Trophoblast cell (in vitro differentiated cells and primary cell): Measurements from ENCODE around the gene GAK.

Experiments used
- DNase-seq, 2 donors: peaks; one replicate each; pipeline ENCODE4 v3.0.0-alpha.2; 2016
- H2AFZ ChIP-seq: 2 replicates; pipeline ENCODE4 v1.6.1; 2013; ENCODE audit warnings: low read length, moderate library complexity, mild to moderate bottlenecking; ENCODE audit not compliant: insufficient read depth, poor library complexity
- H2AK5ac ChIP-seq: 2 replicates; pipeline ENCODE4 v1.6.1; 2013; ENCODE audit warnings: mild to moderate bottlenecking, low read length
- H2BK120ac ChIP-seq: 2 replicates; pipeline ENCODE4 v1.6.1; 2013; ENCODE audit warnings: low read length, mild to moderate bottlenecking, moderate library complexity; ENCODE audit not compliant: insufficient read depth, poor library complexity
- H2BK12ac ChIP-seq: 2 replicates; pipeline ENCODE4 v1.6.1; 2013; ENCODE audit warnings: mild to moderate bottlenecking, low read length, moderate library complexity
- H2BK5ac ChIP-seq: 2 replicates; pipeline ENCODE4 v1.6.1; 2013; ENCODE audit warnings: low read length, low read depth, moderate library complexity, mild to moderate bottlenecking; ENCODE audit not compliant: poor library complexity
- H3K14ac ChIP-seq: 2 replicates; pipeline ENCODE4 v1.6.1; 2013; ENCODE audit warnings: mild to moderate bottlenecking, low read length
- H3K18ac ChIP-seq: 2 replicates; pipeline ENCODE4 v1.6.1; 2013; ENCODE audit warnings: mild to moderate bottlenecking, low read length
- H3K23ac ChIP-seq: 2 replicates; pipeline ENCODE4 v1.6.1; 2013; ENCODE audit warnings: low read length
- H3K27ac ChIP-seq: 2 replicates; pipeline ENCODE4 v1.5.1; 2013; ENCODE audit warnings: low read depth, mild to moderate bottlenecking, inconsistent platforms, low read length, moderate library complexity
- H3K27me3 ChIP-seq: 2 replicates; pipeline ENCODE4 v1.6.1; 2013; ENCODE audit warnings: inconsistent platforms, mild to moderate bottlenecking, low read length, moderate library complexity; ENCODE audit not compliant: insufficient read depth
- H3K36me3 ChIP-seq, 2 experiments: 1 replicate in 1 of 2; 2 replicates in 1 of 2; pipeline ENCODE4 v1.6.1; 2013; ENCODE audit warnings: low read length in 2 of 2, mild to moderate bottlenecking in 2 of 2, moderate library complexity in 1 of 2; ENCODE audit not compliant: insufficient read depth in 2 of 2, control insufficient read depth in 1 of 2
- H3K4ac ChIP-seq: 2 replicates; pipeline ENCODE4 v1.6.1; 2013; ENCODE audit warnings: low read depth, mild to moderate bottlenecking, low read length, moderate library complexity
- H3K4me1 ChIP-seq, 2 experiments: 1 replicate in 1 of 2; 2 replicates in 1 of 2; pipeline ENCODE4 v1.6.1; 2013; ENCODE audit warnings: low read length in 2 of 2, mild to moderate bottlenecking in 2 of 2, moderate library complexity in 1 of 2; ENCODE audit not compliant: insufficient read depth in 2 of 2, control insufficient read depth in 1 of 2
- H3K4me2 ChIP-seq: 2 replicates; pipeline ENCODE4 v1.6.1; 2013; ENCODE audit warnings: inconsistent platforms, mild to moderate bottlenecking, low read length, moderate library complexity
- H3K4me3 ChIP-seq: 2 replicates; pipeline ENCODE4 v1.5.1; 2013; ENCODE audit warnings: mild to moderate bottlenecking, low read depth, low read length, inconsistent platforms
- H3K79me1 ChIP-seq: one replicate; pipeline ENCODE4 v1.6.1; 2013; ENCODE audit warnings: low read length
- H3K79me2 ChIP-seq: 2 replicates; pipeline ENCODE4 v1.6.1; 2013; ENCODE audit warnings: low read length, mild to moderate bottlenecking; ENCODE audit not compliant: control insufficient read depth, insufficient read depth, poor library complexity
- H3K9ac ChIP-seq: 2 replicates; pipeline ENCODE4 v1.6.1; 2013; ENCODE audit warnings: mild to moderate bottlenecking, low read length
- H3K9me3 ChIP-seq: 2 replicates; pipeline ENCODE4 v1.6.1; 2013; ENCODE audit warnings: low read depth, mild to moderate bottlenecking, control low read depth, inconsistent platforms, low read length; ENCODE audit not compliant: insufficient read depth
- H4K12ac ChIP-seq: 2 replicates; pipeline ENCODE4 v1.6.1; 2013; ENCODE audit warnings: low read depth, mild to moderate bottlenecking, low read length, moderate library complexity
- H4K8ac ChIP-seq: 2 replicates; pipeline ENCODE4 v1.6.1; 2013; ENCODE audit warnings: low read depth, mild to moderate bottlenecking, low read length, moderate library complexity
- H4K91ac ChIP-seq: one replicate; pipeline ENCODE4 v1.6.1; 2013; ENCODE audit warnings: low read depth, mild to moderate bottlenecking, low read length, moderate library complexity
- WGBS: extraction: QIAGEN DNeasy Blood & Tissue Kit; methylation state at CpG from one replicate; pipeline ENCODE4 v1.1.7; 2013; ENCODE audit warnings: missing lambda C conversion rate; ENCODE audit not compliant: insufficient read length, insufficient coverage; ENCODE audit errors: extremely low coverage; 5-methylcytosine and 5-hydroxymethylcytosine counted together

The GAK gene

GRCh38 chr4:835148-836002 is 96.7 kb downstream of the GAK start:
- H4K12ac ChIP-seq, result no peak overlapping the region
- H2AK5ac ChIP-seq, result no peak overlapping the region
- peaks cover 26% of the 10 kb centered on the region for H3K9me3 ChIP-seq
- no peak overlapping the region for H2BK5ac ChIP-seq
- no peak overlapping the region for H3K18ac ChIP-seq
- no peak overlapping the region for H4K8ac ChIP-seq
- H3K79me1 ChIP-seq, result no peaks in the 10 kb centered on the region
- no peak overlapping the region for H2BK120ac ChIP-seq
- no peak overlapping the region for H3K4me2 ChIP-seq
- no peak overlapping the region for H3K9ac ChIP-seq
- no peak for DNase-seq
- no peak overlapping the region for H3K4ac ChIP-seq
- no peaks in the 10 kb centered on the region for H3K79me2 ChIP-seq
- H4K91ac ChIP-seq, result no peak overlapping the region
- no CpG with 5 or more reads among the region's 46 CpGs for WGBS
- no peak overlapping the region for H3K4me3 ChIP-seq
- H3K27me3 ChIP-seq, result no peaks in the 10 kb centered on the region
- H3K36me3 ChIP-seq, result no peaks in the 10 kb centered on the region
- H2BK12ac ChIP-seq, result no peak overlapping the region
- H3K4me1 ChIP-seq, result no peaks in the 10 kb centered on the region
- no peak overlapping the region for H3K14ac ChIP-seq
- H3K23ac ChIP-seq, result no peak overlapping the region
- no peak overlapping the region for H2AFZ ChIP-seq
- H3K27ac ChIP-seq, result no peak overlapping the region

DNA sequence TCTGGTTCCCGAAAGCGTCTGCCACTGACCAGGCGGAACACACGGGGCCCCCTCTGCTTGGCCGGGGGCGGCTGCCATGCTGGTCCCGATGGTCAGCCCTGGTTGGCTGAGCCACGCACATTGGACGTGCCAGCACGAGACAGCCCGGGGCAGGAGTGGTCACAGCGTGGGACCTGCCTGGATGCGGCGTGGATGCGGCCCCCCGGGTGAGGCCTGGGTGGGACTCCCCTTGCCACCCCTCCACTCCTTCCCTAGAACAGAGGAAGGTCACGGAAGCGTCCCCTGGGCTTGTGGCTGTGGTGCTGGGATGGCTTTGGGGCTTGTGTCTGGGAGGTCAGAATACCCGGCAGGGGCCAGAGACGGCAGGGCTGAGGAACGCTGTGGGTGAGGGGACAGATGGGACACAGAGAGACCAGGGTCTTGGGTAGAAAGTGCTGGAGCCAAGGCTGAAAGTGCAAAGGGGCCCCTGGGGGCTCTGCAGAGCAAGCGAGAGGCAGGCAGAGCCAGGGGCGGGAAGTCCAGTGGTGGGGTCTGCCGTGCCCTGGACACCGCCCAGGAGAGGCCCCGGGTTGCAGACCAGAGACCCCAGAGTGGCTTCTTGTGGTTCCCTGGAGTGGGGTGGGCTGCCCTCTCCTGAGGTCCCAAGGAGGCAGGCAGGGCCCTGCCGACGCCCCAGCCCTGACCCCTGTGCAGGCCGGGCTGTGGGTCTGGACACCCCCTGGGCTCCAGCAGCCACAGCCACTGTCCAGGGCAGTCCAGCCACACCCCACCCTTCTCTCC is 97.6 kb downstream of the GAK start:
- no peak overlapping the region for H3K4me3 ChIP-seq
- H2BK120ac ChIP-seq, result no peak overlapping the region
- H2AK5ac ChIP-seq, result no peak overlapping the region
- no peaks in the 10 kb centered on the region for H3K36me3 ChIP-seq
- no peak overlapping the region for H3K27ac ChIP-seq
- H3K9ac ChIP-seq, result no peak overlapping the region
- H2BK5ac ChIP-seq, result no peak overlapping the region
- no peak overlapping the region for H4K8ac ChIP-seq
- H4K12ac ChIP-seq, result no peak overlapping the region
- no peak overlapping the region for H3K18ac ChIP-seq
- H3K79me1 ChIP-seq, result no peaks in the 10 kb centered on the region
- no peak for DNase-seq
- no peak overlapping the region for H3K14ac ChIP-seq
- H3K79me2 ChIP-seq, result no peaks in the 10 kb centered on the region
- H4K91ac ChIP-seq, result no peak overlapping the region
- no peak overlapping the region for H3K23ac ChIP-seq
- peaks cover 26% of the 10 kb centered on the region for H3K9me3 ChIP-seq
- WGBS, result no CpG with 5 or more reads among the region's 29 CpGs
- no peaks in the 10 kb centered on the region for H3K4me1 ChIP-seq
- H3K4ac ChIP-seq, result no peak overlapping the region
- no peak overlapping the region for H2AFZ ChIP-seq
- no peak overlapping the region for H3K4me2 ChIP-seq
- no peaks in the 10 kb centered on the region for H3K27me3 ChIP-seq
- no peak overlapping the region for H2BK12ac ChIP-seq

DNA sequence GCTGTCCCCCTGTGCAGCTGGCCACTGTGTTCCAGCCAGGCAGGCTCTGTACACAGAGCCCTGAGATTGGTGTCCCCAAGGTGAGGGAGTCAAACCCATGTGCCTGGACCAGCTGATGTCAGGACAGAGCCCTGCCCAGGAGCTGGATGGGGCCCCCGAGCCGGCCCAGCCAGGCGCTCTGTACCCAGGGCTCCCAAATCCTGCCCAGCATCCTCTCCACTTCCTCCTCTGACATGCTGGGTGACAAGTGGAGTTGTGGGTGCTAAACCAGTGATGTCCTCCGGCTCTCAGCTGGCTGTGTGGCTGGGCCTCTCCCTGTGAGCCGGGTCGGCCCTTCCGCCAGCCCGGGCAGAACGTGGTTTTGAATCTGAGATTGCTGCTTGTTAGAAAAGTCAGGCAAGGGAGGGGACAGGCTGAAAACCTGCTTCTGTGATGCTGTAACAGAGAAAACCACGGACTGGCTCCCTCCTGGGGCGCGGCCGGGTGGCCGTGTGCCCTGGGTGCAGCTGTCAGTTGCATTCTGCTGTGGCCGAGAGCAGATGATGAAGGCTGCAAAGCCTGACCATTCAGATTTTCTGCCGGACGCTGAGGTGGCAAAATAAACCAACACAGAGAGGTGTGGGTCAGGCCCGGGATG is 98.3 kb downstream of the GAK start:
- WGBS, result no CpG with 5 or more reads among the region's 18 CpGs
- Histone ChIP-seq H3K4me1 (no peaks in the 10 kb centered on the region), H3K79me2 (no peaks in the 10 kb centered on the region), H3K14ac (no peak overlapping the region), H3K36me3 (no peaks in the 10 kb centered on the region), H4K91ac (no peak overlapping the region), H3K4me3 (no peak overlapping the region), H3K18ac (no peak overlapping the region), H3K27me3 (no peaks in the 10 kb centered on the region), H3K23ac (no peak overlapping the region), H3K4ac (no peak overlapping the region), H4K8ac (no peak overlapping the region), H2AK5ac (no peak overlapping the region), H3K27ac (no peak overlapping the region), H2BK120ac (no peak overlapping the region), H4K12ac (no peak overlapping the region), H2BK12ac (no peak overlapping the region), H3K9ac (no peak overlapping the region), H2BK5ac (no peak overlapping the region), H3K4me2 (no peak overlapping the region), H3K79me1 (no peaks in the 10 kb centered on the region), H3K9me3 (peaks cover 26% of the 10 kb centered on the region), H2AFZ (no peak overlapping the region)
- no peak for DNase-seq

- no peaks in the 10 kb centered on the region for H3K79me2 ChIP-seq
- H4K91ac ChIP-seq, result no peak overlapping the region
- no peak overlapping the region for H3K23ac ChIP-seq
- no peak overlapping the region for H2BK120ac ChIP-seq
- no CpG with 5 or more reads among the region's 10 CpGs for WGBS
- no peaks in the 10 kb centered on the region for H3K36me3 ChIP-seq
- no peak overlapping the region for H3K18ac ChIP-seq
- H3K9me3 ChIP-seq, result peaks cover 26% of the 10 kb centered on the region
- no peak for DNase-seq
- H4K12ac ChIP-seq, result no peak overlapping the region
- H2AFZ ChIP-seq, result no peak overlapping the region
- no peaks in the 10 kb centered on the region for H3K79me1 ChIP-seq
- H3K9ac ChIP-seq, result no peak overlapping the region
- H4K8ac ChIP-seq, result no peak overlapping the region
- H2AK5ac ChIP-seq, result no peak overlapping the region
- no peak overlapping the region for H2BK5ac ChIP-seq
- H2BK12ac ChIP-seq, result no peak overlapping the region
- H3K4me2 ChIP-seq, result no peak overlapping the region
- H3K4me3 ChIP-seq, result no peak overlapping the region
- peaks cover 6% of the 10 kb centered on the region for H3K27me3 ChIP-seq
- H3K4me1 ChIP-seq, result no peaks in the 10 kb centered on the region
- no peak overlapping the region for H3K14ac ChIP-seq
- no peak overlapping the region for H3K4ac ChIP-seq
- no peak overlapping the region for H3K27ac ChIP-seq
Observed at GRCh38 chr4:833156-833555, 99.0 kb downstream of the GAK start.
